ENCODE data around the gene GHSR. TPM values are rescaled to one million over a fixed set of nuclear protein-coding genes. Genes with fewer than 3 reads are reported as not detected.

Gene GHSR
- total RNA-seq, result not detected in 2 replicates

GRCh38 chr3:172447611-172448579, at the start of gene GHSR:
GHSR (minus strand) TSS chr3:172448456; CDS start chr3:172448413, 43 bp downstream.

Other genes with a start within 250 kb of the GHSR start
- 7.9 and 191 TPM in 2 replicates for gene TNFSF10, start 75.0 kb upstream of the GHSR start, total RNA-seq

Measured in nasal cavity respiratory epithelium epithelial cell of viscerocranial mucosa (primary cell).